ENCODE results near the gene ASPHD2. TPM values are rescaled to one million over a fixed set of nuclear protein-coding genes. Genes with fewer than 3 reads are reported as not detected.

Gene ASPHD2
- total RNA-seq, 1 experiment from 2014 or later: 0.40 TPM

DNA sequence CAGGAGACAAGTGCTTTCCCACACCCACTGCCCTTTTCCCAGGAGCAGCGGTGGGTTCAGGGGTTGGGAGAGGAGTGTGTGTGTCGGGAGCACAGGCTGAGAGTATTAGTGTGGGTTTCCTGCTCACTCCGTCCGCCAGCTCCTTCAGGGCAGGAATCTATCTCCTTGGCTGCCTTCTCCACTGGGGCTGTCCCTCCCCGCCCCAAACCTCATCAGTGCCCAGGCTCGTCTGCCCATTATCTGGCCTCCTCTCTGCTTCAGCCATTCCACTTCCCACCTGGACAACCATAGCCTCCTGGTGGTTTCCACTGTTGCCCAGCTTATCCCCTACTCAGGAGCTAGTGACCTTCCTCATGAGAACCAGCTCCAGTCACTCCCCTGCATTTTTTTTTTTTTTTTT is 19.9 kb downstream of the ASPHD2 start:
- Mint-ChIP-seq H3K4me3 (ENCODE audit: low read depth, unreplicated experiment) (no peak overlapping the region), H3K4me1 (ENCODE audit: low read depth, unreplicated experiment) (no peaks in the 10 kb centered on the region), H3K27ac (ENCODE audit: unreplicated experiment) (no peak overlapping the region), H3K36me3 (ENCODE audit: insufficient read depth, unreplicated experiment) (peaks cover 9% of the 10 kb centered on the region), H3K9me3 (ENCODE audit: low read depth, unreplicated experiment) (no peaks in the 10 kb centered on the region), H3K27me3 (ENCODE audit: unreplicated experiment) (no peaks in the 10 kb centered on the region)
- no peak for TF ChIP-seq CTCF (IDR thresholded peaks at IDR 0.05; ENCODE audit: unreplicated experiment)
- CTCF ChIA-PET: interaction anchor here (0.9 kb wide), 2 partner anchors 51 to 85 kb away, joined by 3 to 4 read pairs; no protein-coding TSS in a partner anchor
- DNase-seq: no peak
- BruUV-seq (replicated peaks): no TSS peak
- intact Hi-C loops (cut with micrococcal nuclease; ENCODE audit: unreplicated experiment): no loop called here

DNA sequence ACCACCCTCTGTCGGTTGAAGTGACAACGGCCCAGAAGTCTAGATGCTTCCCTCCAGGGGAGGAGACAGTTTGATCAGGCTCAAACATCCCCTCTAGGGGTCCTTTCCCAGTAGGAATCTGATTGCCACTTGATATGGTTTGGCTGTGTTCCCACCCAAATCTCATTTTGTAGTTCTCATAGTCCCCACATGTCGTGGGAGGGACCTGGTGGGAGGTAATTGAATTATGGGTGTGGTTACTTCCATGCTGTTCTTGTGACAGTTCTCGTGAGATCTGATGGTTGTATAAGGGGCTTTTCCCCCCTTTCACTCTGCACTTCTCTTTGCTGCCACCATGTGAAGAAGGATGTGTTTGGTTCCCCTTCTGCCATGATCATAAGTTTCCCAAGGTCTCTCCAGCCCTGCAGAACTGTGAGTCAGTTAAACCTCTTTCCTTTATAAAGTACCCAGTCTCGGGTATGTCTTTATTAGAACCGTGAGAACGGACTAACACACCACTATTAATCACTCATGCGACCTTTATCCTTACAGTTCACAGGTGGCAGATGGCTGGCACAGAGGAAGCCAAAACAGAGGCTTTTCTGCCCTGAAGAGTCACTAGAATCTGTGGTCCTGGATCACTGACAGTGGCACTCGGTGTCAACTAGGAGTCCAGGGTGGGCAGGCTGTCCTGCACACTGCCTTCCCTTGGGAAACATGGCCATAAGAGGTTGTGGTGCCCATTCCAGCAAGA is 21.6 kb downstream of the ASPHD2 start:
- intact Hi-C loops (cut with micrococcal nuclease; ENCODE audit: unreplicated experiment): no loop called here
- Mint-ChIP-seq H3K27me3 (ENCODE audit: unreplicated experiment) (no peaks in the 10 kb centered on the region), H3K4me3 (ENCODE audit: low read depth, unreplicated experiment) (no peak overlapping the region), H3K9me3 (ENCODE audit: low read depth, unreplicated experiment) (no peaks in the 10 kb centered on the region), H3K4me1 (ENCODE audit: low read depth, unreplicated experiment) (no peaks in the 10 kb centered on the region), H3K36me3 (ENCODE audit: insufficient read depth, unreplicated experiment) (peaks cover 9% of the 10 kb centered on the region), H3K27ac (ENCODE audit: unreplicated experiment) (no peak overlapping the region)
- CTCF ChIA-PET: no interaction called here
- TF ChIP-seq CTCF (IDR thresholded peaks at IDR 0.05; ENCODE audit: unreplicated experiment): no peak
- no peak for DNase-seq
- BruUV-seq (replicated peaks): no TSS peak

GRCh38 chr22:26452236-26453016 is 23.4 kb downstream of the ASPHD2 start:
- TSS peak; percentile 33 for BruUV-seq (replicated peaks)
- CTCF ChIA-PET: interaction anchor here (0.7 kb wide), 1 partner anchor 848 kb away, joined by 3 read pairs; no protein-coding TSS in a partner anchor
- no peaks in the 10 kb centered on the region for H3K4me1 Mint-ChIP-seq (ENCODE audit: low read depth, unreplicated experiment)
- H3K9me3 Mint-ChIP-seq (ENCODE audit: low read depth, unreplicated experiment): no peaks in the 10 kb centered on the region
- intact Hi-C loops (cut with micrococcal nuclease; ENCODE audit: unreplicated experiment): no loop called here
- TF ChIP-seq CTCF (IDR thresholded peaks at IDR 0.05; ENCODE audit: unreplicated experiment): no peak
- DNase-seq: no peak
- H3K27me3 Mint-ChIP-seq (ENCODE audit: unreplicated experiment): no peaks in the 10 kb centered on the region
- H3K36me3 Mint-ChIP-seq (ENCODE audit: insufficient read depth, unreplicated experiment): peaks cover 17% of the 10 kb centered on the region
- no peak overlapping the region for H3K4me3 Mint-ChIP-seq (ENCODE audit: low read depth, unreplicated experiment)
- no peak overlapping the region for H3K27ac Mint-ChIP-seq (ENCODE audit: unreplicated experiment)

GRCh38 chr22:26453216-26453615 is 24.2 kb downstream of the ASPHD2 start:
- no TSS peak for BruUV-seq (replicated peaks)
- Mint-ChIP-seq H3K9me3 (ENCODE audit: low read depth, unreplicated experiment) (no peaks in the 10 kb centered on the region), H3K27ac (ENCODE audit: unreplicated experiment) (no peak overlapping the region), H3K4me1 (ENCODE audit: low read depth, unreplicated experiment) (no peaks in the 10 kb centered on the region), H3K36me3 (ENCODE audit: insufficient read depth, unreplicated experiment) (peaks cover 23% of the 10 kb centered on the region), H3K4me3 (ENCODE audit: low read depth, unreplicated experiment) (no peak overlapping the region), H3K27me3 (ENCODE audit: unreplicated experiment) (no peaks in the 10 kb centered on the region)
- no peak for TF ChIP-seq CTCF (IDR thresholded peaks at IDR 0.05; ENCODE audit: unreplicated experiment)
- intact Hi-C loops (cut with micrococcal nuclease; ENCODE audit: unreplicated experiment): no loop called here
- DNase-seq: no peak
- CTCF ChIA-PET: interaction anchor here (0.6 kb wide), 1 partner anchor 11 kb away, joined by 5 read pairs; no protein-coding TSS in a partner anchor
